ENCODE measurements around the gene TSPEAR. TPM values are rescaled to one million over a fixed set of nuclear protein-coding genes. Genes with fewer than 3 reads are reported as not detected.

TSPEAR gene
- total RNA-seq, 1 donor from 2014 or later, result not detected

- Histone ChIP-seq H3K27me3 (ENCODE audit: control insufficient read depth, insufficient read depth, low read length) (peaks cover 16% of the 10 kb centered on the region), H3K36me3 (ENCODE audit: control insufficient read depth, insufficient read depth, low read length) (no peaks in the 10 kb centered on the region), H3K4me3 (ENCODE audit: low read depth, low read length) (no peak overlapping the region)
- no peak for DNase-seq (ENCODE audit: low read depth)
- TF ChIP-seq CTCF (IDR thresholded peaks at IDR 0.05; ENCODE audit: insufficient read depth, low read length, poor library complexity, severe bottlenecking), result no peak
These were observed 212.2 kb downstream of the TSPEAR start for GRCh38 chr21:44499211-44499560.

- Histone ChIP-seq H3K4me3 (ENCODE audit: low read depth, low read length) (no peak overlapping the region), H3K36me3 (ENCODE audit: control insufficient read depth, insufficient read depth, low read length) (no peaks in the 10 kb centered on the region), H3K27me3 (ENCODE audit: control insufficient read depth, insufficient read depth, low read length) (peaks cover 16% of the 10 kb centered on the region)
- DNase-seq (ENCODE audit: low read depth), result no peak
- no peak for TF ChIP-seq CTCF (IDR thresholded peaks at IDR 0.05; ENCODE audit: insufficient read depth, low read length, poor library complexity, severe bottlenecking)
These were observed 212.8 kb downstream of the TSPEAR start for GRCh38 chr21:44498280-44499210.

DNA sequence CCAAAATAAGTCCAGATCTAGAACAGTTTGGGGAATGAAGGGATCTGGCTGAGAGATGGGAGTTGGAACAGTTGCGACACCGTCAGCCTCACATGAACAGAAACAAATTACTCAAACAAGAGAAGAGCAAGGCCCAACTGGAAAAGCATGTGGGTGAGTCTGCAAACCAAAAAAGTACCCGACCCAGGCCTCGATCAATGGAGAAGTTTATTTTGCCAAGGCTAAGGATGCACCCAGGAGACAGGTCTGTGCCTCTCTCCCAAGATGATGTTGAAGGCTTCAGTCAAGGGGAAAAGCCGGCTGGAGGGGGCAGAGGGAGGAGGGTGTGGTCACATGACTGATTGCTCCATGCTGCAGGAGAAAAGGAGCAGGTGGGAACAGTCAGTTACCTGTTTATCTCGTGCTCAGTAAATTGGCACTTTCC lies 213.7 kb downstream of the TSPEAR start:
- peaks cover 16% of the 10 kb centered on the region for H3K27me3 ChIP-seq (ENCODE audit: control insufficient read depth, insufficient read depth, low read length)
- no peak for TF ChIP-seq CTCF (IDR thresholded peaks at IDR 0.05; ENCODE audit: insufficient read depth, low read length, poor library complexity, severe bottlenecking)
- H3K36me3 ChIP-seq (ENCODE audit: control insufficient read depth, insufficient read depth, low read length), result no peaks in the 10 kb centered on the region
- DNase-seq (ENCODE audit: low read depth), result no peak
- H3K4me3 ChIP-seq (ENCODE audit: low read depth, low read length), result no peak overlapping the region

- Histone ChIP-seq H3K36me3 (ENCODE audit: control insufficient read depth, insufficient read depth, low read length) (no peaks in the 10 kb centered on the region), H3K4me3 (ENCODE audit: low read depth, low read length) (no peak overlapping the region), H3K27me3 (ENCODE audit: control insufficient read depth, insufficient read depth, low read length) (peaks cover 16% of the 10 kb centered on the region)
- no peak for DNase-seq (ENCODE audit: low read depth)
- TF ChIP-seq CTCF (IDR thresholded peaks at IDR 0.05; ENCODE audit: insufficient read depth, low read length, poor library complexity, severe bottlenecking), result no peak
These were observed 214.5 kb downstream of the TSPEAR start for GRCh38 chr21:44496564-44497550.

DNA sequence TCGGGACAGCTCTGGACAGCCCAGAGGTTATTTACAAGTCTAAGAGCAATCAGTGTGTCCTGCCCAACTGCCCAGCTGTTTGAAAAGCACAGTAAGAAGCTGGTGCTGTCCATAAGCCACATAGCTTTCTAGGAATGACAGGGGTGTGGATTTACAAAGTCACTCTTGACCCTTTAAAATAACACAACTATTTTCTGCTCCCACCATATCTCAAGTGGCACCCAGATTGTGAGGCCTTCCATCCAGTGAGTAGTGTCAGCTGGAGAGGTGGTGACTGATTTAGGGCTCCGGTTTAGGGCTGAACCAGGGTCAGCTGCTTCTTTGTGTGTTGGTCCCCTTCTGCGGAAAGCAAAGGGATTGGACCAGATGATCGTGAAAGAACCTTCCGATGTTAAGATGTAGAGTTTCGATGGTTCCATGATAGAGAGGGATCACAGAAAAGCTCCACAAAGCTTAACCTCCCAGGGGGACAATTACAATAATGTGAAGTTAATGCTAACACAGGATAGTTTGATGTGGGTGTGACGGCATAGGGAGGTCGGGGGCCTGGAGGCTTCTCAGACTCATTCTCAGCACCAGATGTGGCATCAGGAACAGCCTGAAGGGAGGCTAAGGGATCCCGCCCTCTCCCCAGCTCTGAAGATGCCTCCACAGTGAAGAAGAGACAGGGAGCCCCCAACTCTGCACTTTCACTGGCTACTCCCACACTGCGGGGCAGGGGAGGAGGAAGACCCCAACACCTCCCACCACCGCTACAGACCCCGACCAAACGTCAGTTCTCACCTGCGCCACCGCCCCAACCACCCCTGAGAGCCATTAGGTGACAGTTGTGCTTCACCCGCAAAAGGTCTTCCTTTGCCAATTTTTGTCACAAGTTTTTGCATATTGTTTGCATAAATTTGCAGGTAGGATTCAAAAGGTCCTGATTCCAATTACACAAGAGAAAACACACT lies 215.5 kb downstream of the TSPEAR start:
- no peak for DNase-seq (ENCODE audit: low read depth)
- no peak for TF ChIP-seq CTCF (IDR thresholded peaks at IDR 0.05; ENCODE audit: insufficient read depth, low read length, poor library complexity, severe bottlenecking)
- no peak overlapping the region for H3K4me3 ChIP-seq (ENCODE audit: low read depth, low read length)

More for the DNA sequence above, 215.5 kb downstream of the TSPEAR start:
- peaks cover 16% of the 10 kb centered on the region for H3K27me3 ChIP-seq (ENCODE audit: control insufficient read depth, insufficient read depth, low read length)
- H3K36me3 ChIP-seq (ENCODE audit: control insufficient read depth, insufficient read depth, low read length), result no peaks in the 10 kb centered on the region

Measured in kidney epithelial cell (primary cell).